UCSD-AML1 (cell line): ENCODE measurements around the gene SYTL3.

ENCODE experiments used
- DNase-seq: peaks from one replicate; lab custom pipeline; 2025; ENCODE audit not compliant: unreplicated experiment; lab: John Stamatoyannopoulos, UW

The SYTL3 gene

GRCh38 chr6:158810155-158811095 lies 160.6 kb downstream of the SYTL3 start:
- no peak for DNase-seq

- no peak for DNase-seq
These were observed 162.8 kb downstream of the SYTL3 start for GRCh38 chr6:158812611-158813010.

- no peak for DNase-seq
These were observed 163.2 kb downstream of the SYTL3 start for GRCh38 chr6:158813032-158813431.
